Mesenchymal stem cell (in vitro differentiated cells and primary cell): ENCODE results near the gene CAPN15.
"Not testable (repeated sequence)": the region's sequence is repeated elsewhere in the genome, so short reads cannot be mapped to it uniquely, and the experiment has no call there.

Source experiments
- DNase-seq: peaks from one replicate; pipeline ENCODE4 v3.0.0-alpha.2; 2013
- H2AFZ ChIP-seq: one replicate; pipeline ENCODE4 v1.6.1; 2013; ENCODE audit warnings: low read depth, mild to moderate bottlenecking, control low read depth, inconsistent platforms, low read length, moderate library complexity
- H2AK5ac ChIP-seq: 2 replicates; pipeline ENCODE4 v1.6.1; 2013; ENCODE audit warnings: low read length, moderate library complexity, mild to moderate bottlenecking, inconsistent platforms; ENCODE audit not compliant: severe bottlenecking
- H2BK120ac ChIP-seq: one replicate; pipeline ENCODE4 v1.6.1; 2013; ENCODE audit warnings: low read depth, mild to moderate bottlenecking, inconsistent platforms, low read length, moderate library complexity
- H2BK12ac ChIP-seq, 2 experiments: one replicate each; pipeline ENCODE4 v1.6.1; 2013; ENCODE audit warnings: inconsistent platforms in 2 of 2, low read length in 2 of 2, mild to moderate bottlenecking in 2 of 2, moderate library complexity in 2 of 2, control low read depth in 1 of 2
- H2BK15ac ChIP-seq: one replicate; pipeline ENCODE4 v1.6.1; 2013; ENCODE audit warnings: mild to moderate bottlenecking, low read depth, inconsistent platforms; ENCODE audit not compliant: poor library complexity, severe bottlenecking
- H2BK5ac ChIP-seq: 2 replicates; pipeline ENCODE4 v1.6.1; 2013; ENCODE audit warnings: low read depth, mild to moderate bottlenecking, low read length, control low read depth, inconsistent platforms; ENCODE audit not compliant: poor library complexity, severe bottlenecking
- H3K14ac ChIP-seq, 2 experiments: one replicate each; pipeline ENCODE4 v1.6.1; 2013; ENCODE audit warnings: inconsistent platforms in 2 of 2, low read length in 2 of 2, control low read depth in 1 of 2, mild to moderate bottlenecking in 1 of 2, moderate library complexity in 1 of 2
- H3K18ac ChIP-seq, 2 experiments: one replicate each; pipeline ENCODE4 v1.6.1; 2013; ENCODE audit warnings: inconsistent platforms in 2 of 2, low read length in 2 of 2, control low read depth in 1 of 2, low read depth in 1 of 2, mild to moderate bottlenecking in 1 of 2
- H3K23ac ChIP-seq, 2 experiments: one replicate each; pipeline ENCODE4 v1.6.1; 2013; ENCODE audit warnings: inconsistent platforms in 2 of 2, low read length in 2 of 2, mild to moderate bottlenecking in 2 of 2, moderate library complexity in 2 of 2, control low read depth in 1 of 2
- H3K27ac ChIP-seq: 2 replicates; pipeline ENCODE4 v1.5.1; 2013; ENCODE audit warnings: mild to moderate bottlenecking, moderate library complexity, low read length, control low read depth, inconsistent platforms; ENCODE audit not compliant: poor library complexity, severe bottlenecking
- H3K27me3 ChIP-seq, 2 experiments: 2 replicates each; pipeline versions ENCODE4 v1.6.1 to v1.7.0; 2013; ENCODE audit warnings: low read length in 2 of 2, mild to moderate bottlenecking in 2 of 2, moderate library complexity in 2 of 2, control low read depth in 1 of 2, inconsistent platforms in 1 of 2; ENCODE audit not compliant: control insufficient read depth in 1 of 2, insufficient read depth in 1 of 2
- H3K36me3 ChIP-seq, 2 experiments: 2 replicates each; pipeline versions ENCODE4 v1.6.1 to v1.7.0; 2013; ENCODE audit warnings: low read length in 2 of 2, control low read depth in 1 of 2, inconsistent platforms in 1 of 2, low read depth in 1 of 2, mild to moderate bottlenecking in 1 of 2; ENCODE audit not compliant: insufficient read depth in 2 of 2, control insufficient read depth in 1 of 2
- H3K4ac ChIP-seq, 2 experiments: one replicate each; pipeline ENCODE4 v1.6.1; 2013; ENCODE audit warnings: inconsistent platforms in 2 of 2, low read length in 2 of 2, mild to moderate bottlenecking in 2 of 2, moderate library complexity in 2 of 2, control low read depth in 1 of 2, low read depth in 1 of 2
- H3K4me1 ChIP-seq: 2 replicates; pipeline ENCODE4 v1.6.1; 2013; ENCODE audit warnings: low read depth, low read length, control low read depth; ENCODE audit not compliant: control insufficient read depth, insufficient read depth
- H3K4me2 ChIP-seq: 2 replicates; pipeline ENCODE4 v1.6.1; 2013; ENCODE audit warnings: low read length, mild to moderate bottlenecking, inconsistent platforms; ENCODE audit not compliant: poor library complexity, severe bottlenecking
- H3K4me3 ChIP-seq, 2 experiments: 2 replicates each; pipeline versions ENCODE4 v1.5.1 to v1.7.0; 2013; ENCODE audit warnings: low read length in 2 of 2, mild to moderate bottlenecking in 2 of 2, control low read depth in 1 of 2, low read depth in 1 of 2; ENCODE audit not compliant: insufficient read depth in 1 of 2
- H3K79me1 ChIP-seq: replicated peaks from 2 replicates; pipeline ENCODE4 v1.6.1; 2013; ENCODE audit warnings: mild to moderate bottlenecking, control low read depth, low read length, inconsistent platforms; ENCODE audit not compliant: poor library complexity, severe bottlenecking
- H3K9ac ChIP-seq: 2 replicates; pipeline ENCODE4 v1.7.0; 2013; ENCODE audit warnings: mild to moderate bottlenecking, low read length, moderate library complexity
- H3K9me3 ChIP-seq: 2 replicates; pipeline ENCODE4 v1.7.0; 2013; ENCODE audit warnings: mild to moderate bottlenecking, low read length; ENCODE audit not compliant: control insufficient read depth
- H4K8ac ChIP-seq: one replicate; pipeline ENCODE4 v1.6.1; 2013; ENCODE audit warnings: inconsistent platforms, mild to moderate bottlenecking, low read length, moderate library complexity
- H4K91ac ChIP-seq: one replicate; pipeline ENCODE4 v1.6.1; 2013; ENCODE audit warnings: mild to moderate bottlenecking, low read length, inconsistent platforms
- WGBS: methylation state at CpG from one replicate; pipeline ENCODE4 v1.1.7; 2013; ENCODE audit warnings: mixed read lengths; 5-methylcytosine and 5-hydroxymethylcytosine counted together

CAPN15 gene

GRCh38 chr16:503150-504071, 24.1 kb upstream of the CAPN15 start:
- H3K79me1 ChIP-seq = no peaks in the 10 kb centered on the region
- H3K27me3 ChIP-seq = no peaks in the 10 kb centered on the region
- WGBS = 97% methylated on average over 22 of the region's 23 CpGs

GRCh38 chr16:505479-506245, 21.9 kb upstream of the CAPN15 start:
- H3K18ac ChIP-seq = no peak overlapping the region
- WGBS = 96% methylated on average over 33 of the region's 33 CpGs

More at GRCh38 chr16:503150-504071, 24.1 kb upstream of the CAPN15 start:
- Histone ChIP-seq H3K23ac (no peak overlapping the region), H3K9ac (no peak overlapping the region), H2AK5ac (no peak overlapping the region), H2BK5ac (no peak overlapping the region), H3K4me2 (no peak overlapping the region), H3K27ac (no peak overlapping the region), H3K14ac (no peak overlapping the region), H3K4me1 (peaks cover 7% of the 10 kb centered on the region), H3K36me3 (peaks cover 24 to 44% of the 10 kb centered on the region in 2 experiments), H3K4me3 (no peak overlapping the region), H3K18ac (no peak overlapping the region), H2BK120ac (no peak overlapping the region), H2BK15ac (no peak overlapping the region), H3K4ac (no peak overlapping the region), H2BK12ac (no peak overlapping the region), H3K9me3 (no peaks in the 10 kb centered on the region), H2AFZ (no peak overlapping the region), H4K91ac (no peak overlapping the region), H4K8ac (no peak overlapping the region)
- no peak for DNase-seq

GRCh38 chr16:506246-506546, 21.3 kb upstream of the CAPN15 start:
- H3K27ac ChIP-seq = no peak overlapping the region
- peaks cover 4% of the 10 kb centered on the region for H3K4me1 ChIP-seq
- H4K8ac ChIP-seq = no peak overlapping the region
- H3K9me3 ChIP-seq = no peaks in the 10 kb centered on the region
- H3K23ac ChIP-seq = no peak overlapping the region
- no peaks in the 10 kb centered on the region for H3K79me1 ChIP-seq
- no peak overlapping the region for H4K91ac ChIP-seq
- H2BK15ac ChIP-seq = no peak overlapping the region
- H3K4me2 ChIP-seq = no peak overlapping the region
- H3K27me3 ChIP-seq = no peaks in the 10 kb centered on the region
- H3K4me3 ChIP-seq = no peak overlapping the region
- no peak overlapping the region for H2BK5ac ChIP-seq
- no peak overlapping the region for H3K9ac ChIP-seq
- H2BK12ac ChIP-seq = no peak overlapping the region
- no peak for DNase-seq
- peaks cover 11 to 59% of the 10 kb centered on the region in 2 experiments for H3K36me3 ChIP-seq
- H3K4ac ChIP-seq = no peak overlapping the region
- H3K14ac ChIP-seq = no peak overlapping the region
- no peak overlapping the region for H2AK5ac ChIP-seq
- WGBS = 97% methylated on average over 7 of the region's 7 CpGs
- no peak overlapping the region for H3K18ac ChIP-seq
- no peak overlapping the region for H2BK120ac ChIP-seq
- H2AFZ ChIP-seq = no peak overlapping the region

More at GRCh38 chr16:505479-506245, 21.9 kb upstream of the CAPN15 start:
- Histone ChIP-seq H3K79me1 (no peaks in the 10 kb centered on the region), H2BK15ac (no peak overlapping the region), H2BK120ac (no peak overlapping the region), H2BK5ac (no peak overlapping the region), H3K23ac (no peak overlapping the region), H3K4ac (no peak overlapping the region), H2AK5ac (no peak overlapping the region), H4K91ac (no peak overlapping the region), H2BK12ac (no peak overlapping the region), H2AFZ (no peak overlapping the region), H4K8ac (no peak overlapping the region), H3K4me1 (peaks cover 5% of the 10 kb centered on the region), H3K9ac (no peak overlapping the region), H3K14ac (no peak overlapping the region), H3K36me3 (peaks cover 11 to 58% of the 10 kb centered on the region in 2 experiments), H3K27me3 (no peaks in the 10 kb centered on the region), H3K9me3 (no peaks in the 10 kb centered on the region), H3K4me2 (no peak overlapping the region), H3K4me3 (no peak overlapping the region), H3K27ac (no peak overlapping the region)
- DNase-seq = no peak

- H2AFZ ChIP-seq, H2BK5ac ChIP-seq, H3K27me3 ChIP-seq, DNase-seq, H3K4ac ChIP-seq, H2BK15ac ChIP-seq, H3K23ac ChIP-seq, H2AK5ac ChIP-seq, H3K9ac ChIP-seq, H3K18ac ChIP-seq, H3K4me3 ChIP-seq, H3K4me2 ChIP-seq, H3K27ac ChIP-seq, H4K91ac ChIP-seq, H3K4me1 ChIP-seq, H2BK12ac ChIP-seq, H3K9me3 ChIP-seq, H3K79me1 ChIP-seq, H2BK120ac ChIP-seq, H4K8ac ChIP-seq, H3K14ac ChIP-seq: not testable (repeated sequence)
- WGBS = 95% methylated on average over 14 of the region's 14 CpGs
- H3K36me3 ChIP-seq = peaks cover 11 to 56% of the 10 kb centered on the region in 2 experiments
Measured at GRCh38 chr16:507527-507926, 20.0 kb upstream of the CAPN15 start.
